ENCODE results near the gene CARS1. TPM values are rescaled to one million over a fixed set of nuclear protein-coding genes. Genes with fewer than 3 reads are reported as not detected.

CARS1 gene
- total RNA-seq, 1 experiment from 2014 or later, result 115 TPM

- no peak for DNase-seq (ENCODE audit: low spot score)
Measured at GRCh38 chr11:3010004-3010403, 47.2 kb downstream of the CARS1 start.

GRCh38 chr11:3009481-3009880 lies 47.7 kb downstream of the CARS1 start:
- DNase-seq (ENCODE audit: low spot score), result no peak

DNA sequence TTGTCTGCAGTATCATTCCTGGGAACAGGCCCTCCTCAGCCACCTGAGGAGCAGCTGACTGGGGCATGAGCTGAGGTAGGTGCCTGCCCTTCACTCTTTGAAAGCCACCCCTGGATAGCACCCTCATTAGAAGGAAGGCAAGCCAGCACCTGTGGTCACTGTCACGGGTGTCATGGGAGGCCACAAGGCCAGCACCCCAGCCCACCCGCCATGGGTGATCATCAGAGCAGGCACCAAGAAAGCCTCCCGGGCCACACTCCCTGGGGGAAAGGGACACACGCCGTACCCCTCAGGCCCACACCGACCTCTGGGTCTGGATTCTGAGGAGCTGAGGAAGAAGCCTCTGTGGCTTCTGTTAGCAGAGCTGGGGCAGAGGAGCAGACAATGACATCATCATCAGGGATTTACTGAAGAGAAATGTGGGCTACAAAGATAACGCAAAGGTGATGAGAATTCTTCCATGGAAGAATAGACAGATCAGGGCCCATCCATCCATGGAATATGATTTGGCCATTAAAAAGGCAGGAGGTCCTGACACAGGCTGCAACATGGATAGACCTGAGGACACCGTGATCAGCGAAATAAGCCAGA lies 48.4 kb downstream of the CARS1 start:
- DNase-seq (ENCODE audit: low spot score), result no peak

DNA sequence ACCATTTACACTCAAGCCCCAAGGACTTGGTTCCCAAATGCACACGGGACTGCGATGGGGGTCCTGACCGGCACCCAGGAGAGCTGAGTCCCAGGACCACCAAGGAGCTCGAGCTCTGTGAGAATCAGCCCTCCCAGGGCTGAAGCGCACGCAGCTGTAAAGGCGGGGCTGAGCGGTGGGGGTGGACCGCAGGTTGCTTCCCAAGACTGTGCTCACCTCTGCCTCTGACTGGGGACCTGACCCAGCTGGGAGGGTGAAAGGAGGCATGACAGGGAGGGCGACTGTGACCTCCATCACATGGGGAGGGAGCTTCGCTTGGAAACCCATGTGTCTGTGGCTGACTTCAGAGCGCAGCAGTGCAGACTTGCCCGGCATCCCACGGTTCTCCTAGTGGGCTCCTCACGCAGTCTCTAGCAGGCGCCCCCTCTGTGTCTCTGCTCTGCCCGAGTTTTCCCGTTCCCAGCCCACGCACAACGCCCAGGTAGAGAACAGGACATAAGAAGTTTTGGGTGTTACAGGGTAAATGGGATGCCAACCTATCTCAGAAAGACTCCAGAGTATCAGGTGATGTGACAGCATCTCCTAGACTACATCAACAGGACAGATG lies 49.7 kb downstream of the CARS1 start:
- no peak for DNase-seq (ENCODE audit: low spot score)

GRCh38 chr11:3006505-3007260 lies 50.5 kb downstream of the CARS1 start:
- DNase-seq (ENCODE audit: low spot score), result no peak

DNA sequence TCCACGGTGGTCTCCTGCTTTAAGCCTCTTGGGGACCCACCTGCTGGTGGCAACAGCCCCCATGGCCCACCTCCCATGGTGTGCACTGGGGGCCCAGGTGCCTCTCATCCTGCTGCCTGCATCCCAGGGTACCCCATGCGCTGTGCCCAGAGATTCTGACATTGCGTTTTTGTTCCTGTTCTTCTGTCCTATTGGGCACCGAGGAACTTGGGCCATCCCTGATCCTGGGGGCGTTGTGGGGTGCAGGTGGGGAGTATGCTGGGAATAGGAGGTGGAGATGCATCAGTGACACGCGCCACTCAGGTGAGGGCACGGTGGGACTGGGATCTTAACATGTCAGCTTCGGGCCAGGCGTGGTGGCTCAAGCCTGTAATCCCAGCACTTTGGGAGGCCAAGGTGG lies 52.7 kb downstream of the CARS1 start:
- no peak for DNase-seq (ENCODE audit: low spot score)

DNA sequence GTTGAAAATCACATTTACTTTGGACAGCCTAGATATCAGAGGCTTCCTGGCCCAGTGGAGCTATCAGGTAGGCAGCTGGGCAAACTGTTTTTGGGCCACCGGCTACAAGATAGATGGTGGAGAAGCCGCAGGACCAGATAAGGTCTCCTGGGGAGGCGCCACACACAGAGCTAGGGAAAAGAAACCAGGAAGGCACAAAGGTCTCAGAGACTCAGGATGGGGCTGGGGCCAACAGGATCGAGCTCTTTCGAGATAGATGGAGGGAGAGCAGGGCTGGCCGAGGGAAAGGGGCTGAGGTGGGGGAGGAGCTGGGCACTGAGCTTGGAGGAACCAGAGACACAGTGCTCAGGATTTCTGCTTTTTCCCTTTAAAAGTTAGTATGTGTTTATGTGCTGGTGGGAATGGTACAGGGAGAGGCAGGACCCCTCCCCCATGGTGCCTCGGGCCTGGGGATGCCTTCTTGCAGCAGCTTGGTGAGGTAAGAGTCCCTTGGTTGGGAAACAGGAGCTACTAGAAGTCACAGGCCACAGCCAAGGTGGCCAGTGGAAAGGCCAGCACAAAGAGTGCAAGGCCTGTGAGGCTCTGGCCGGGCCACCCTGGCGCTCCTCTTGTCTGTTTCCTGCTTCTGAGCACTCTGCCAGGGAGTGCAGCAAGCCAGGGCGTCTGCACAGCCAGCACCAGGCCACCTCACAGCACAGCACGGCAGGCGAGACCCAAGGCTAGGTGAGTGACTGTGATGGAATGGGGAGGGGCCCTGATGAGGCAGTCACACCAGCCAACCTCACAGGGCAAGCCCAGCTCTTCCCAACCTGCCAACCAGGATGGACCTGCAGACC lies 53.6 kb downstream of the CARS1 start:
- DNase-seq (ENCODE audit: low spot score), result no peak

GRCh38 chr11:3002871-3003270 lies 54.4 kb downstream of the CARS1 start:
- DNase-seq (ENCODE audit: low spot score), result no peak

DNA sequence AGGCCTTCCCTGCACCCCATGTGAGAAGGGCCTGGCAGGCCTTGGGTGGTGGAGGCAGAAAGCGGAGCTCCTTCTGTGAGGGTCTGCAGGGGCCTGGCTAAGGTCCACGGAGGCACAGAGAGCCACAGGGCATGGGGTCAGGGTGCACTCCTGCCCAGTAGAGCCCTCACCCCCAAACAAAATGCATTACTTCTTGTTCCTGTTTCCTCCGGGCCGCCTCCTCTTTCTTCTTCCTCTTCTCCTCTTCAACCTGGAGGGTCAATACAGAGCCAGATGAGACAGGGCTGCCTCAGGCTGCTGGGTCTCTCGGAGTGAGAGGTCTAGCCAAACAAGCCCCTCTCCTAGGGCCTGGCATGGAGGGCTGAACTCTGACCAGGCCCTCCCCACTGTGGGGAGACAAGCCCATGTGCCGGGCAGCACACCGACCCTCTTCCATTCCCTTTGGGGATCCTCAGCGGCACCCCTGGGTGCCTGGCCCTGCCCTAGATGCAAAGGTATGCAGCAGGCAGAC lies 54.8 kb downstream of the CARS1 start:
- no peak for DNase-seq (ENCODE audit: low spot score)

DNA sequence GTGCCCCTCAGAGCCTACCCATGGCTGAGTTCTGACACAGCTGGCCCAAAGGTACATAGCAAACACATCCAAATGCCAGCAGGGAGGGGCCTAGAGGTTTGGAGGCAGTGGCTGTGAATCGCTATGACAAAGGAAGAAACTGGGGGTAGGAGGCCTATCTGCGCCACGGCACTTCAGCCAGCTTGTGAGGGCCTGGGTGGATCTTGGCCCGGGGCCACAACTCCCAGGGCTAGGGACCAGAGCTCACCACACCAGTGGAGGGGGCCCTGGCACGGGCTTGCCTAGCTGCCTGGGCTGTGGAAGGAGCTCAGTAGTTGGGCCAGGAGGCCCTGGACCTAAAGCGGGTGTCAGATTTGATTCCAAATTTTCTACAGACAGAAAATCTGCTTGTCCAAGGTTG lies 55.7 kb downstream of the CARS1 start:
- DNase-seq (ENCODE audit: low spot score), result no peak

DNA sequence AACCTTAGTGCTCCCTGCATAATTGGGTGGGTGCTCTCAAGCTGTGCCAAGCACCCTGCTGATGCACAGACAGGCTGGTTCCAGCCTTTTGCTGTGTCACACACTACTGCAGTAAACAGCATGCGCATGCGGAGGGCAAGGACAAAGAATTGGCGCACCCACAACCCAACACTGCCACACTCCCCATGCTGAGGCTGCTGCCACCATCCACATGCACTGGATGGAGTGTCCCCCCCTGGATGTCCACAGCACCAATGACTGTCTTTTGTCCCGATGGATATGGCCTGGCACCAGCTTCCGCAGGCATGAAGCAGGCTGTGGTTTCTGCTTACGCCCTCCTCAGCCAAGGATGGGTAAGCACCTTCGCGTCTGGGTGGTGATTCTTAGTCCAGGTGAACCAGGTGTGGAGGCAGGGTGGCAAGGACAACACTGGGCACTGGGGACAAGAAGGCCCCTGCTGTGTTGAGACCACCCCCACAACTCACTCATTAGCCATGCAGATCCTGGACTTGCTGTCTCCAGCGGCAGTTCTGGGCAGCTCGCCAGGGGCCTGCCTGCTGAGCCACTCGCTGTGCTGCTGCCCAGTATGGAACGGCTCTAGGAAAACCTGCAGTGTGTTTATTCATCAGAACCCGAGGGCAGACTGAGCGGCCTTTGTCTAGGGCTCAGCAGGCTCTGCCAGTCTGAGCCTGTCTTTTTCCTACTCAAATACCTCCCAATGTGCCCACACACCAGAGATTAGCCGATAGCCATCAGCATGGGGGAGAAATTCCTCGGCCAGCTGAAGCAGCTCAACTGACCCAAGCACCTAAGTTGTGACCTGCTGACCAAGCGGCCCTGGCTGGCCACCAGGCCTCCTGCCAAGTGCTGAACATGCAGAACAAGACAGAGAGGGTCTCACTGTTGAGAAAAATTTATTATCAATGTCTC lies 56.9 kb downstream of the CARS1 start:
- DNase-seq (ENCODE audit: low spot score), result peak; percentile 58

DNA sequence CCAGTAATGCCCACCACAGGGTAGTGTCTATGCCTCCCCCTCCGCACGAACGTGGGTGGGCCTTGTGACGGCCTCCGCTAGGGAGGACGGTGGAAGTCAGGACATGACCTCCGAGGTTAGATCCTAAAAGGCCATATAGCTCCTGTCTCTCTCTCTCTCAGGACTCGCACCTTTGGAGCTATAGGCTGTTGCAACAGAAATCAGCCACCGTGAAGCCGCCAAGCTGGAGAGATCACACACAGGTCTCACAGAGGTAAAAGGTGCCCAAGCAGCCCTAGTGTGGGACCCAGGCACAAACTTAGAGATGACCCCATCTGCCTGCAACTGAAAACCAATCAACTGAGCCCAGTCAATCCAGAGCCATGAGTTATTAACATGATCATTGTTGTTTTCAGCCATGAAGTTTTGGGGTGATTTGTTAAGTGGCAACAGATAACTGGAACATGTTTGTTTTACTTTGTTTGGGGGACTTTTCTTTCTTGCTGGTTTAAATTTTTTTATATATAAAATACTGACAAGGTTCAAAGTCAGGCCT lies 57.7 kb downstream of the CARS1 start:
- no peak for DNase-seq (ENCODE audit: low spot score)

GRCh38 chr11:2998073-2998850 lies 59.0 kb downstream of the CARS1 start:
- no peak for DNase-seq (ENCODE audit: low spot score)

DNA sequence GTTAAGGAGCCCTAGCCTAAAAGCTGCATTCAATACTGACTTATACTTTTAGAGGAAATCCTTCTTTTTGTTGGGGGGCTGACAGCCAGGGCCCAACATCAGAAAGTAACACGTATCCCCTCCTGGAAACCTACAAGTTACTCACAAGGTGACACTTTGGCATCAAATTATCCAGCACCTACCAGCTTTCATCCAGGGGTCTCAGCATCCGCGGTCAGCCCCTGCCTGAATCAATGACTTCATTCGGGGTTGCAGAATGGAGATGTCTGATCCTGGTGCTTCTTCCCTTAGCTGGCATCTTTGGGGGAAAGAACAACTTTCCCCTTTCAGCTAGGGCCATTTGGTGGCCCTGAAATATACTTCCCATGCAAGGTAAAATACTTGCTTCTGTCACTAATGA lies 59.8 kb downstream of the CARS1 start:
- DNase-seq (ENCODE audit: low spot score), result no peak

DNA sequence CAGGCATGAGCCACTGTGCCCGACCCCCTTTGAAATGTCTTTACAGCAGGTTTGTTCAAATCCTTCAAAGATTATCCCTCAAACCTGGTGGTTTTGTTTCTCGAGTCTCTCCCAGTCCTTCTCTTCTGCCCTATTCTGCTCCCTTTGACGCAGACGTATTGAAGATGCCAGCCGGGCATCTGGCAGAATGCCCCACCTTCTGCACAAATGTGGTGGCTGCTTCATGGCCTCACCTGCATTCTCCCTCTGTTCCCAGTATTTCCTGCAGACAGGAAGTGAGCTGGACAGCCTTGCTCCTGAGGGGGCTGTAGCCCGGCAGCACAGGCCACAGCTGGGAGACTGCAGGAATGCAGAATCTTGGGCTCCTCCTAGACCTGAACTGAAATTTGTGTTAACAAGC lies 60.2 kb downstream of the CARS1 start:
- DNase-seq (ENCODE audit: low spot score), result no peak

GRCh38 chr11:2995893-2996554 lies 61.2 kb downstream of the CARS1 start:
- no peak for DNase-seq (ENCODE audit: low spot score)

GRCh38 chr11:2995031-2995561 lies 62.1 kb downstream of the CARS1 start:
- no peak for DNase-seq (ENCODE audit: low spot score)

DNA sequence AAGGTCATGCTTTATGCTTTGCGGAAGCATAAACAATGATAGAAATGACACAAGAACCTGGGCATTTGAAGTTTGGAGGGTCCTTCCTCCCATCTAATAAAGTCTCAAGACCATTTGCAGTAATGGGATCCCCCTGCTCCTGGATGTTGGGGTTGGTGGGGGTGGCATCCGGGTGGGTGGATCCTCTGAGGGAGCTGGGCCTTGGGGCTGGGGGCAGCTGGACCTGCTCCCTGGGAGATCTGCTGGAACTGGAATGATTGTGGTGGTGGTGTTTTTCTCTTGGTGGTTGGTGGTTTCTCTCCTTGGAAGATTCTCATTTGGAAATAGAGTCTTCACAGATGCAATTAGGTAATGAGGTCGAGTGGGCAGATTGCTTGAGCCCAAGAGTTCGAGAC lies 62.9 kb downstream of the CARS1 start:
- DNase-seq (ENCODE audit: low spot score), result no peak

- DNase-seq (ENCODE audit: low spot score), result no peak
Measured at GRCh38 chr11:2992997-2993325, 64.3 kb downstream of the CARS1 start.
